SK-N-SH (cell line): Measurements from ENCODE around the gene PTPN13. TPM values are rescaled to one million over a fixed set of nuclear protein-coding genes. Genes with fewer than 3 reads are reported as not detected.

Experiments
- CTCF ChIA-PET: fragments of 300-600, 350-600 bp; formaldehyde crosslinking; extraction: SDS; loops from one replicate; lab custom pipeline; 2021; lab: Yijun Ruan, JAX
- POLR2A ChIA-PET: fragments of 350-600 bp; sonication (Branson Sonifier 250); formaldehyde crosslinking; extraction: SDS; loops from one replicate; lab custom pipeline; 2020; ENCODE audit warnings: antibody characterized with exemption, inconsistent platforms; lab: Yijun Ruan, JAX
- DNase-seq: peaks from one replicate; pipeline ENCODE4 v3.0.0; 2012
- H2AFZ ChIP-seq: fragments of 200-600 bp; sonication (generic); 2 replicates; pipeline ENCODE4 v1.8.1; 2016; ENCODE audit warnings: antibody characterized with exemption, mild to moderate bottlenecking, low read depth
- H3F3A ChIP-seq: fragments of 200-600 bp; sonication (generic); replicated peaks from 2 replicates; pipeline ENCODE3; 2016; ENCODE audit warnings: antibody characterized with exemption, mild to moderate bottlenecking; ENCODE audit not compliant: insufficient read depth
- H3K27ac ChIP-seq, 2 experiments: fragments of 200-500 bp in 1 of 2; fragments of 200-600 bp in 1 of 2; sonication (Bioruptor generic) in 1 of 2; sonication (generic), shearing (Covaris generic) in 1 of 2; 2 replicates each; pipeline versions ENCODE4 v1.5.1 to v1.6.1; 2014 to 2016; ENCODE audit warnings: low read depth in 2 of 2, inconsistent platforms in 1 of 2, low read length in 1 of 2, mild to moderate bottlenecking in 1 of 2, mixed read lengths in 1 of 2
- H3K27me3 ChIP-seq: fragments of 200-600 bp; sonication (generic), shearing (Covaris generic); 2 replicates; pipeline ENCODE4 v1.6.1; 2016; ENCODE audit warnings: mixed run types; ENCODE audit not compliant: insufficient read depth
- H3K36me3 ChIP-seq, 2 experiments: fragments of 200-500 bp in 1 of 2; fragments of 200-600 bp in 1 of 2; sonication (Bioruptor generic) in 1 of 2; sonication (generic) in 1 of 2; replicated peaks in 1 of 2; 2 replicates each; pipeline versions ENCODE3 to v1.5.1; 2014 to 2016; ENCODE audit warnings: low read length in 1 of 2, mild to moderate bottlenecking in 1 of 2; ENCODE audit not compliant: insufficient read depth in 2 of 2, control insufficient read depth in 1 of 2
- H3K4me1 ChIP-seq, 2 experiments: fragments of 200-500 bp in 1 of 2; fragments of 200-600 bp in 1 of 2; sonication (Bioruptor generic) in 1 of 2; sonication (generic), shearing (Covaris generic) in 1 of 2; 2 replicates each; pipeline versions ENCODE4 v1.5.1 to v1.6.1; 2014 to 2016; ENCODE audit warnings: low read depth in 1 of 2, low read length in 1 of 2, mixed run types in 1 of 2; ENCODE audit not compliant: insufficient read depth in 2 of 2, control insufficient read depth in 1 of 2
- H3K4me2 ChIP-seq: fragments of 200-600 bp; sonication (generic), shearing (Covaris generic); 2 replicates; pipeline ENCODE4 v1.6.1; 2017; ENCODE audit warnings: mixed run types
- H3K4me3 ChIP-seq, 2 experiments: fragments of 200-500 bp in 1 of 2; fragments of 200-600 bp in 1 of 2; sonication (Bioruptor generic) in 1 of 2; sonication (generic), shearing (Covaris generic) in 1 of 2; 2 replicates each; pipeline versions ENCODE4 v1.5.1 to v1.8.1; 2014 to 2016; ENCODE audit warnings: low read depth in 2 of 2, inconsistent platforms in 1 of 2, low read length in 1 of 2, mild to moderate bottlenecking in 1 of 2, mixed read lengths in 1 of 2, moderate library complexity in 1 of 2
- H3K79me2 ChIP-seq: fragments of 200-600 bp; sonication (generic); 2 replicates; pipeline ENCODE4 v1.8.1; 2017; ENCODE audit warnings: mild to moderate bottlenecking; ENCODE audit not compliant: insufficient read depth
- H3K9ac ChIP-seq: fragments of 200-600 bp; sonication (generic); 2 replicates; pipeline ENCODE4 v1.6.1; 2017; ENCODE audit warnings: mixed run types
- H3K9me2 ChIP-seq: fragments of 200-600 bp; sonication (generic); 2 replicates; pipeline ENCODE4 v1.6.1; 2017; ENCODE audit warnings: mixed run types
- H3K9me3 ChIP-seq: fragments of 200-600 bp; sonication (generic); 2 replicates; pipeline ENCODE4 v1.6.1; 2017; ENCODE audit warnings: mixed run types, mild to moderate bottlenecking, moderate library complexity
- H4K20me1 ChIP-seq: fragments of 200-600 bp; sonication (generic); 2 replicates; pipeline ENCODE4 v1.6.1; 2017; ENCODE audit warnings: mild to moderate bottlenecking, mixed run types; ENCODE audit not compliant: insufficient read depth
- CHD2 ChIP-seq: fragments of 150-350 bp; IDR thresholded peaks from 2 replicates; pipeline ENCODE4 v1.6.1; 2018; ENCODE audit warnings: low read length; ENCODE audit not compliant: partially characterized antibody
- CTCF ChIP-seq: fragments of 200-600 bp; sonication (generic); IDR thresholded peaks from 2 replicates; pipeline ENCODE4 v1.6.1; 2017; ENCODE audit warnings: antibody characterized with exemption, mild to moderate bottlenecking, moderate library complexity
- EP300 ChIP-seq, 2 experiments: IDR thresholded peaks; 2 replicates each; pipeline versions ENCODE4 v1.4.0 to v1.6.1; 2012; ENCODE audit warnings: borderline replicate concordance in 1 of 2, low read depth in 1 of 2, low read length in 1 of 2
- FOSL2 ChIP-seq: IDR thresholded peaks from 2 replicates; pipeline ENCODE4 v1.4.0; 2012; ENCODE audit warnings: low read depth, mild to moderate bottlenecking, moderate library complexity, borderline replicate concordance
- GABPA ChIP-seq: IDR thresholded peaks from 2 replicates; pipeline ENCODE4 v1.4.0; 2012; ENCODE audit warnings: low read depth, mild to moderate bottlenecking
- GATA2 ChIP-seq: sonication (generic); formaldehyde crosslinking; IDR thresholded peaks from 2 replicates; pipeline ENCODE4 v1.5.0; 2020; ENCODE audit warnings: mild to moderate bottlenecking, missing genetic modification reagents
- IRF3 ChIP-seq: fragments of 150-350 bp; IDR thresholded peaks from 2 replicates; pipeline ENCODE4 v1.6.1; 2016; ENCODE audit warnings: mild to moderate bottlenecking, low read depth, low read length
- NFIC ChIP-seq: IDR thresholded peaks from 2 replicates; pipeline ENCODE4 v1.4.0; 2012; ENCODE audit warnings: borderline replicate concordance
- PBX3 ChIP-seq: IDR thresholded peaks from 2 replicates; pipeline ENCODE4; 2012
- RFX5 ChIP-seq: IDR thresholded peaks from 2 replicates; pipeline ENCODE4 v1.6.1; 2012; ENCODE audit warnings: mild to moderate bottlenecking, improper control_type of control experiment, low read length
- SIN3A ChIP-seq: IDR thresholded peaks from 2 replicates; pipeline ENCODE4 v1.6.1; 2012; ENCODE audit warnings: low read depth, mild to moderate bottlenecking, low read length, moderate library complexity, borderline replicate concordance
- TEAD4 ChIP-seq: IDR thresholded peaks from 2 replicates; pipeline ENCODE4 v1.4.0; 2012; ENCODE audit warnings: mild to moderate bottlenecking, borderline replicate concordance; ENCODE audit not compliant: insufficient read depth
- ZBTB33 ChIP-seq: IDR thresholded peaks from 2 replicates; pipeline ENCODE4 v1.4.0; 2012; ENCODE audit warnings: low read depth, borderline replicate concordance
- WGBS: methylation state at CpG from one replicate; pipeline ENCODE4 v1.1.6; 2017; ENCODE audit warnings: low lambda C conversion rate; 5-methylcytosine and 5-hydroxymethylcytosine counted together
- polyA plus RNA-seq, 3 experiments: library from polyadenylated mRNA; depleted of rRNA; stranded (reverse); fragments of >200 nt; gene quantifications; 2 replicates each; pipeline ENCODE4 v1.2.3, GENCODE V29; 2012

Gene PTPN13
- polyA plus RNA-seq, 1 of the 3 experiments (the other 2 are of a cell fraction): 5.5 TPM

GRCh38 chr4:86579941-86580340 is 14.2 kb upstream of the PTPN13 start:
- Histone ChIP-seq H3K4me1 (no peaks in the 10 kb centered on the region; a peak in 1 of 4 replicates), H2AFZ (no peak overlapping the region), H3K4me3 (no peak overlapping the region), H3K27me3 (no peaks in the 10 kb centered on the region), H3K36me3 (no peaks in the 10 kb centered on the region), H3K27ac (no peak overlapping the region), H3K9me3 (no peaks in the 10 kb centered on the region), H4K20me1 (no peaks in the 10 kb centered on the region), H3F3A (no peaks in the 10 kb centered on the region), H3K9ac (no peak overlapping the region), H3K79me2 (no peaks in the 10 kb centered on the region), H3K4me2 (no peak overlapping the region), H3K9me2 (no peaks in the 10 kb centered on the region)
- ChIA-PET POLR2A (no interaction called here), CTCF (interaction anchor here (0.6 kb wide), 2 partner anchors 14 to 783 kb away, joined by 3 read pairs; partner anchors contain the start of gene PTPN13)
- WGBS: 84% methylated on average over 6 of the region's 6 CpGs
- DNase-seq: no peak
- TF ChIP-seq PBX3: no peak
- no peak for TF ChIP-seq GABPA
- no peak for TF ChIP-seq RFX5
- TF ChIP-seq EP300 (IDR thresholded peaks at IDR 0.05; ENCODE audit: borderline replicate concordance in 1 of 2, low read depth in 1 of 2, low read length in 1 of 2): no peak
- TF ChIP-seq IRF3: no peak

GRCh38 chr4:86582410-86582809 is 11.7 kb upstream of the PTPN13 start:
- Histone ChIP-seq H2AFZ (peak overlapping the region; percentile 78), H3K4me1 (no peaks in the 10 kb centered on the region; a peak in 1 of 4 replicates), H3K4me3 (peak overlapping the region in 1 of 2 experiments; percentile 27; a peak in 1 of 4 replicates), H3F3A (no peaks in the 10 kb centered on the region), H3K27ac (no peak overlapping the region), H3K36me3 (no peaks in the 10 kb centered on the region), H3K9me3 (no peaks in the 10 kb centered on the region), H3K9me2 (no peaks in the 10 kb centered on the region), H3K79me2 (no peaks in the 10 kb centered on the region), H3K27me3 (no peaks in the 10 kb centered on the region), H3K4me2 (peak overlapping the region; percentile 67), H3K9ac (no peak overlapping the region), H4K20me1 (no peaks in the 10 kb centered on the region)
- DNase-seq: peak; percentile 25
- TF ChIP-seq ZBTB33 (no peak), SIN3A (no peak), CTCF (no peak), GATA2 (CRISPR knock-in tag) (peak; percentile 25; the same call in 1 of the 2 replicates), RFX5 (no peak), FOSL2 (no peak), TEAD4 (no peak), IRF3 (no peak), CHD2 (no peak), NFIC (peak; percentile 32; the same call in 1 of the 2 replicates)
- WGBS: 9% methylated on average over 2 of the region's 2 CpGs
- ChIA-PET POLR2A (no interaction called here), CTCF (interaction anchor here (1.0 to 1.4 kb wide), 3 partner anchors 10 to 340 kb away, joined by 3 to 4 read pairs (median 3); partner anchors contain the start of gene PTPN13)
